Spleen (tissue), 7 donors: ENCODE measurements around the gene ADAMTS14.

Source experiments
- POLR2A ChIP-seq, 3 donors: fragments of 450-650 bp; IDR thresholded peaks; one replicate each; pipeline ENCODE4 v1.5.1; 2017; ENCODE audit warnings: antibody characterized with exemption in 3 of 3, mild to moderate bottlenecking in 1 of 3
- POLR2AphosphoS5 ChIP-seq, 3 donors: sonication (generic); formaldehyde crosslinking; IDR thresholded peaks; one replicate each; pipeline ENCODE4 v1.5.1; 2017; ENCODE audit warnings: antibody characterized with exemption in 3 of 3
- TF ChIP-seq, protein P1 (sequence below), 11 experiments: fragments of 200-600 bp in 7 of 11; fragments of 450-650 bp in 4 of 11; sonication (generic) in 4 of 11; IDR thresholded peaks in 8 of 11; conservative IDR thresholded peaks in 3 of 11; 1 replicate in 7 of 11; 2 replicates in 4 of 11; pipeline versions ENCODE4 v1.4.0 to v1.8.0; 2016 to 2021; ENCODE audit warnings: antibody characterized with exemption in 11 of 11, inconsistent platforms in 4 of 11, mild to moderate bottlenecking in 1 of 11
- donor health status: DM: no; HTN: no; CAD: no; lungs with moderate emphysema.
- donor health status: DM: no; HTN: no; CAD: no.
- donor health status: DM: no; HTN: no; CAD: no.

GRCh38 chr10:70726909-70727495 lies 54.7 kb downstream of the ADAMTS14 start:
- TF ChIP-seq, protein P1, sequence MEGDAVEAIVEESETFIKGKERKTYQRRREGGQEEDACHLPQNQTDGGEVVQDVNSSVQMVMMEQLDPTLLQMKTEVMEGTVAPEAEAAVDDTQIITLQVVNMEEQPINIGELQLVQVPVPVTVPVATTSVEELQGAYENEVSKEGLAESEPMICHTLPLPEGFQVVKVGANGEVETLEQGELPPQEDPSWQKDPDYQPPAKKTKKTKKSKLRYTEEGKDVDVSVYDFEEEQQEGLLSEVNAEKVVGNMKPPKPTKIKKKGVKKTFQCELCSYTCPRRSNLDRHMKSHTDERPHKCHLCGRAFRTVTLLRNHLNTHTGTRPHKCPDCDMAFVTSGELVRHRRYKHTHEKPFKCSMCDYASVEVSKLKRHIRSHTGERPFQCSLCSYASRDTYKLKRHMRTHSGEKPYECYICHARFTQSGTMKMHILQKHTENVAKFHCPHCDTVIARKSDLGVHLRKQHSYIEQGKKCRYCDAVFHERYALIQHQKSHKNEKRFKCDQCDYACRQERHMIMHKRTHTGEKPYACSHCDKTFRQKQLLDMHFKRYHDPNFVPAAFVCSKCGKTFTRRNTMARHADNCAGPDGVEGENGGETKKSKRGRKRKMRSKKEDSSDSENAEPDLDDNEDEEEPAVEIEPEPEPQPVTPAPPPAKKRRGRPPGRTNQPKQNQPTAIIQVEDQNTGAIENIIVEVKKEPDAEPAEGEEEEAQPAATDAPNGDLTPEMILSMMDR (IDR thresholded peaks at IDR 0.05 in 8 of 11, conservative IDR thresholded peaks at IDR 0.05 in 3 of 11), result no peak
- TF ChIP-seq POLR2AphosphoS5 (IDR thresholded peaks at IDR 0.05) (no peak), POLR2A (IDR thresholded peaks at IDR 0.05) (no peak)
